GM12875 (cell line): ENCODE results near the gene PEX3.
"Not testable (repeated sequence)": the region's sequence is repeated elsewhere in the genome, so short reads cannot be mapped to it uniquely, and the experiment has no call there.

Experiments
- H3K4me3 ChIP-seq: one replicate; pipeline ENCODE4 v1.5.1; 2011; ENCODE audit warnings: low read depth, low read length, control low read depth
- TF ChIP-seq, protein P1 (sequence below): IDR thresholded peaks from 2 replicates; pipeline ENCODE4 v1.5.1; 2011; ENCODE audit warnings: low read depth, mild to moderate bottlenecking, control low read depth, inconsistent platforms, low read length, moderate library complexity, borderline replicate concordance; ENCODE audit not compliant: insufficient read depth

The PEX3 gene

DNA sequence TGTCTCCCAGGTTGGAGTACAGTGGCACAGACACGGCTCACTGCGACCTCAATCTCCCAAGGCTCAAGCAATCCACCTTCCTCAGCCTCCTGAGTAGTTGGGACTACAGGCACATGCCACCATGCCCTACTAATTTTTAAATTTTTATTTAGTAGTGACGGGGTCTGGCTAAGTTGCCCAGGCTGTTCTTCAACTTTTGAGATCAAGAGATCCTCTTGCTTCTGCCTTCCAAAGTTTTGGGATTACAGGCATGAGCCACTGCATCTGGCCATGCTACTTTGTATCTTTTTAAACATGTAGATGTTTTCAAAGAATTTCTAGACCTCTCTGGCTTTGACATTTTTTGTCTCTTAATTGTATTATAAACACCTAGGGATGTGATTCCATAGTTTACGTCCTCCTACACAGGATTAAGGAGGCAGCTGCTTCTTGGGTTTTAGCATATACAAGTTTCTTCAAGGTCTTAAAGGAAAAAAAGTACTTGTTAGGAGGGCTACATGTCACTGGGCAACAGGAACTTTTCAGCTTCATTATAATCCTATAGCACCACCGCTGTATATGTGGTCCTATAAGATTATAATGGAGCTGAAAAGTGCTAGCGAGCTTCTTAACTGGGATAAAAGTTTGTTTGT is 1.4 kb upstream of the PEX3 start:
- TF ChIP-seq, protein P1, sequence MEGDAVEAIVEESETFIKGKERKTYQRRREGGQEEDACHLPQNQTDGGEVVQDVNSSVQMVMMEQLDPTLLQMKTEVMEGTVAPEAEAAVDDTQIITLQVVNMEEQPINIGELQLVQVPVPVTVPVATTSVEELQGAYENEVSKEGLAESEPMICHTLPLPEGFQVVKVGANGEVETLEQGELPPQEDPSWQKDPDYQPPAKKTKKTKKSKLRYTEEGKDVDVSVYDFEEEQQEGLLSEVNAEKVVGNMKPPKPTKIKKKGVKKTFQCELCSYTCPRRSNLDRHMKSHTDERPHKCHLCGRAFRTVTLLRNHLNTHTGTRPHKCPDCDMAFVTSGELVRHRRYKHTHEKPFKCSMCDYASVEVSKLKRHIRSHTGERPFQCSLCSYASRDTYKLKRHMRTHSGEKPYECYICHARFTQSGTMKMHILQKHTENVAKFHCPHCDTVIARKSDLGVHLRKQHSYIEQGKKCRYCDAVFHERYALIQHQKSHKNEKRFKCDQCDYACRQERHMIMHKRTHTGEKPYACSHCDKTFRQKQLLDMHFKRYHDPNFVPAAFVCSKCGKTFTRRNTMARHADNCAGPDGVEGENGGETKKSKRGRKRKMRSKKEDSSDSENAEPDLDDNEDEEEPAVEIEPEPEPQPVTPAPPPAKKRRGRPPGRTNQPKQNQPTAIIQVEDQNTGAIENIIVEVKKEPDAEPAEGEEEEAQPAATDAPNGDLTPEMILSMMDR, result no peak
- peak overlapping the region; percentile 60 for H3K4me3 ChIP-seq

GRCh38 chr6:143449714-143450452 is 722 bp upstream of the PEX3 start:
- H3K4me3 ChIP-seq, result peak overlapping the region; percentile 60
- TF ChIP-seq, protein P1, result no peak

- TF ChIP-seq, protein P1, result no peak
- H3K4me3 ChIP-seq, result peak overlapping the region; percentile 58
Measured at GRCh38 chr6:143451531-143451930, 926 bp downstream of the PEX3 start.

GRCh38 chr6:143457563-143458359 is 7.2 kb downstream of the PEX3 start:
- H3K4me3 ChIP-seq, result no peak overlapping the region
- TF ChIP-seq, protein P1, result no peak

DNA sequence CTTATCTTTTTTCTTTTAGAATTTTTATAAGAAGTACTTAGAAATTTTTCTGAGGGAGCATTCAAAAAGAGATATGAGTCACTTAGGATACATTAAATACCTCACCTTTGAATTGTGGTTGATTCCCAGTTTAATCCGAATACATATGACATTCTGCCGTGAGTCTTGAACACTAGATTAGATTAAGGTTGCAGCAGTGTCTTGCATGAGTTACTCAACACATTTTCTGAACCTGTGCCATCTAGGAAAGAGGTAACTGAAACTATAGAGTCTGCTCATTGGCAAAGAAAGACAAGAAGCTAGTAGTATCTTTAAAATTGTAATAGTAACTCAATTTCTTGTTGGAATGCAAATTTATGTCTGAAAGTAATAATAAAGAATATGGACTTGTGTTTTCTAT is 14.9 kb downstream of the PEX3 start:
- TF ChIP-seq, protein P1, result no peak
- H3K4me3 ChIP-seq, result no peak overlapping the region

- TF ChIP-seq, protein P1, result no peak
- no peak overlapping the region for H3K4me3 ChIP-seq
Measured at GRCh38 chr6:143468026-143468425, 17.4 kb downstream of the PEX3 start.

DNA sequence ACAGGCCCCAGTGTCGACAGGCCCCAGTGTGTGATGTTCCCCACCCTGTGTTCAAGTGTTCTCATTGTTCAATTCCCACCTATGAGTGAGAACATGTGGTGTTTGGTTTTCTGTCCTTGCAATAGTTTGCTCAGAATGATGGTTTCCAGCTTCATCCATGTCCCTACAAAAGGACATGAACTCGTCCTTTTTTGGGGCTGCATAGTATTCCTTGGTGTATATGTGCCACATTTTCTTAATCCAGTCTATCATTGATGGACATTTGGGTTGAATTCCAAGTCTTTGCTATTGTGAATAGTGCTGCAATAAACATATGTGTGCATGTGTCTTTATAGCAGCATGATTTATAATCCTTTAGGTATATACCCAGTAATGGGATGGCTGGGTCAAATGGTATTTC is 18.2 kb downstream of the PEX3 start:
- not testable (repeated sequence) for H3K4me3 ChIP-seq
